BJ (cell line): ENCODE measurements around the gene SIGLEC6. TPM values are rescaled to one million over a fixed set of nuclear protein-coding genes. Genes with fewer than 3 reads are reported as not detected.

ENCODE experiments used
- CTCF ChIA-PET: fragments of 350-600 bp; formaldehyde crosslinking; extraction: SDS; loops from one replicate; lab custom pipeline; 2021; ENCODE audit warnings: antibody characterized with exemption, inconsistent platforms; lab: Yijun Ruan, JAX
- POLR2A ChIA-PET: fragments of 300-600 bp; sonication (Branson Sonifier 250); formaldehyde crosslinking; extraction: SDS; loops from one replicate; lab custom pipeline; 2021; ENCODE audit warnings: antibody characterized with exemption; lab: Charles Lee
- DNase-seq: peaks from one replicate; pipeline ENCODE4 v3.0.0-alpha.2; 2011; ENCODE audit warnings: low read depth
- H3K27me3 ChIP-seq: 2 replicates; pipeline ENCODE4 v1.6.0; 2011; ENCODE audit warnings: low read length; ENCODE audit not compliant: control insufficient read depth, insufficient read depth
- H3K36me3 ChIP-seq: 2 replicates; pipeline ENCODE4 v1.5.1; 2011; ENCODE audit warnings: low read length; ENCODE audit not compliant: control insufficient read depth, insufficient read depth
- H3K4me3 ChIP-seq: 2 replicates; pipeline ENCODE4 v1.5.1; 2011; ENCODE audit warnings: low read depth, mild to moderate bottlenecking, control low read depth, low read length
- CTCF ChIP-seq: IDR thresholded peaks from 2 replicates; pipeline ENCODE4 v1.5.1; 2011; ENCODE audit warnings: low read depth, mild to moderate bottlenecking, control low read depth, inconsistent platforms, low read length, moderate library complexity; ENCODE audit not compliant: insufficient read depth
- polyA plus RNA-seq: library from polyadenylated mRNA; depleted of rRNA; stranded (reverse); fragments of >200 nt; gene quantifications from 2 replicates; pipeline ENCODE4 v1.2.3, GENCODE V29; 2011; rRNA removed
- small RNA-seq: library from RNA; depleted of rRNA; stranded (forward); fragments of <200 nt; gene quantifications from one replicate; pipeline ENCODE3, GENCODE V24; 2012; ENCODE audit warnings: low replicate concordance, low read depth; ENCODE audit not compliant: insufficient read length

Gene SIGLEC6
- polyA plus RNA-seq, 1 experiment, result not detected

GRCh38 chr19:51469629-51470028 is 61.8 kb downstream of the SIGLEC6 start:
- TF ChIP-seq CTCF, result no peak
- H3K36me3 ChIP-seq, result no peaks in the 10 kb centered on the region
- H3K27me3 ChIP-seq, result no peaks in the 10 kb centered on the region
- CTCF ChIA-PET, result interaction anchor here (1.4 kb wide), 1 partner anchor 187 kb away, joined by 4 read pairs; no protein-coding TSS in a partner anchor
- POLR2A ChIA-PET, result no interaction called here
- DNase-seq, result no peak
- no peak overlapping the region for H3K4me3 ChIP-seq

- CTCF ChIA-PET, result interaction anchor here (0.8 to 1.4 kb wide), 2 partner anchors 14 to 188 kb away, joined by 3 to 4 read pairs; no protein-coding TSS in a partner anchor
Measured at GRCh38 chr19:51469162-51469561, 62.3 kb downstream of the SIGLEC6 start.

GRCh38 chr19:51468545-51468920 is 62.9 kb downstream of the SIGLEC6 start:
- TF ChIP-seq CTCF, result no peak
- Histone ChIP-seq H3K36me3 (no peaks in the 10 kb centered on the region), H3K27me3 (no peaks in the 10 kb centered on the region), H3K4me3 (no peak overlapping the region)
- ChIA-PET POLR2A (no interaction called here), CTCF (interaction anchor here (0.8 to 1.4 kb wide), 2 partner anchors 15 to 188 kb away, joined by 3 to 4 read pairs; no protein-coding TSS in a partner anchor)
- DNase-seq, result no peak

More at GRCh38 chr19:51469162-51469561, 62.3 kb downstream of the SIGLEC6 start:
- POLR2A ChIA-PET, result no interaction called here
- no peak overlapping the region for H3K4me3 ChIP-seq
- no peaks in the 10 kb centered on the region for H3K27me3 ChIP-seq
- TF ChIP-seq CTCF, result no peak
- DNase-seq, result no peak
- H3K36me3 ChIP-seq, result no peaks in the 10 kb centered on the region

GRCh38 chr19:51467864-51468544 is 63.5 kb downstream of the SIGLEC6 start:
- Histone ChIP-seq H3K36me3 (no peaks in the 10 kb centered on the region), H3K4me3 (no peak overlapping the region), H3K27me3 (no peaks in the 10 kb centered on the region; the same call in 1 of the 2 replicates)
- no peak for TF ChIP-seq CTCF
- POLR2A ChIA-PET, result no interaction called here
- DNase-seq, result no peak
- CTCF ChIA-PET, result interaction anchor here (0.7 to 1.4 kb wide), 3 partner anchors 15 to 189 kb away, joined by 3 to 4 read pairs (median 3); no protein-coding TSS in a partner anchor

Small RNA genes within 50 kb of the gene (small RNA-seq; reads per million reads assigned to genes)
- not detected for gene AC020914.3

Other genes with a start within 250 kb of the SIGLEC6 start
- gene IGLON5, start 220.0 kb downstream of the SIGLEC6 start, polyA plus RNA-seq, result not detected in 2 replicates
- 0.93 and 1.5 TPM in 2 replicates for gene VSIG10L, start 189.5 kb downstream of the SIGLEC6 start, polyA plus RNA-seq
- 92.8 and 149 TPM in 2 replicates for gene ETFB, start 165.3 kb downstream of the SIGLEC6 start, polyA plus RNA-seq
- gene CLDND2, start 162.7 kb downstream of the SIGLEC6 start, polyA plus RNA-seq, result 0.12 TPM in 1 of 2 replicates, not detected in the other
- gene NKG7, start 159.0 kb downstream of the SIGLEC6 start, polyA plus RNA-seq, result not detected in 2 replicates
- not detected in 2 replicates for gene LIM2, start 143.7 kb downstream of the SIGLEC6 start, polyA plus RNA-seq
- gene C19orf84, start 141.1 kb downstream of the SIGLEC6 start, polyA plus RNA-seq, result not detected in 2 replicates
- not detected in 2 replicates for gene SIGLEC10, start 114.0 kb downstream of the SIGLEC6 start, polyA plus RNA-seq
- gene SIGLEC8, start 73.2 kb downstream of the SIGLEC6 start, polyA plus RNA-seq, result not detected in 2 replicates
- gene CEACAM18, start 53.1 kb downstream of the SIGLEC6 start, polyA plus RNA-seq, result not detected in 2 replicates
- gene SIGLEC12, start 29.9 kb downstream of the SIGLEC6 start, polyA plus RNA-seq, result not detected in 2 replicates
- gene ZNF175, start 39.6 kb upstream of the SIGLEC6 start, polyA plus RNA-seq, result 6.3 and 8.5 TPM in 2 replicates
- gene SIGLEC5, start 98.7 kb upstream of the SIGLEC6 start, polyA plus RNA-seq, result not detected in 2 replicates
- not detected in 2 replicates for gene SIGLEC14, start 115.2 kb upstream of the SIGLEC6 start, polyA plus RNA-seq
- gene SPACA6, start 161.7 kb upstream of the SIGLEC6 start, polyA plus RNA-seq, result 6.4 and 8.5 TPM in 2 replicates
- not detected in 2 replicates for gene HAS1, start 192.3 kb upstream of the SIGLEC6 start, polyA plus RNA-seq
- not detected in 2 replicates for gene FPR1, start 220.2 kb upstream of the SIGLEC6 start, polyA plus RNA-seq
- not detected in 2 replicates for gene FPR2, start 229.5 kb upstream of the SIGLEC6 start, polyA plus RNA-seq